Hair follicle dermal papilla cell (primary cell): ENCODE results near the gene NPM1. TPM values are rescaled to one million over a fixed set of nuclear protein-coding genes. Genes with fewer than 3 reads are reported as not detected.

Source experiments
- small RNA-seq: library from RNA; depleted of rRNA; stranded (forward); fragments of <200 nt; gene quantifications from one replicate; pipeline ENCODE3, GENCODE V24; 2012
- total RNA-seq: library from RNA; depleted of rRNA; stranded (reverse); fragments of >200 nt; gene quantifications from 2 replicates; pipeline ENCODE4 v1.2.3, GENCODE V29; 2012

The NPM1 gene, protein sequence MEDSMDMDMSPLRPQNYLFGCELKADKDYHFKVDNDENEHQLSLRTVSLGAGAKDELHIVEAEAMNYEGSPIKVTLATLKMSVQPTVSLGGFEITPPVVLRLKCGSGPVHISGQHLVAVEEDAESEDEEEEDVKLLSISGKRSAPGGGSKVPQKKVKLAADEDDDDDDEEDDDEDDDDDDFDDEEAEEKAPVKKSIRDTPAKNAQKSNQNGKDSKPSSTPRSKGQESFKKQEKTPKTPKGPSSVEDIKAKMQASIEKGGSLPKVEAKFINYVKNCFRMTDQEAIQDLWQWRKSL
- 589 and 757 TPM in 2 replicates for total RNA-seq

GRCh38 chr5:171387345-171387969, at the start of gene NPM1:
Gene NPM1, plus strand, starts transcription at chr5:171387849. Its CDS starts 100 bp downstream, at chr5:171387949.

DNA sequence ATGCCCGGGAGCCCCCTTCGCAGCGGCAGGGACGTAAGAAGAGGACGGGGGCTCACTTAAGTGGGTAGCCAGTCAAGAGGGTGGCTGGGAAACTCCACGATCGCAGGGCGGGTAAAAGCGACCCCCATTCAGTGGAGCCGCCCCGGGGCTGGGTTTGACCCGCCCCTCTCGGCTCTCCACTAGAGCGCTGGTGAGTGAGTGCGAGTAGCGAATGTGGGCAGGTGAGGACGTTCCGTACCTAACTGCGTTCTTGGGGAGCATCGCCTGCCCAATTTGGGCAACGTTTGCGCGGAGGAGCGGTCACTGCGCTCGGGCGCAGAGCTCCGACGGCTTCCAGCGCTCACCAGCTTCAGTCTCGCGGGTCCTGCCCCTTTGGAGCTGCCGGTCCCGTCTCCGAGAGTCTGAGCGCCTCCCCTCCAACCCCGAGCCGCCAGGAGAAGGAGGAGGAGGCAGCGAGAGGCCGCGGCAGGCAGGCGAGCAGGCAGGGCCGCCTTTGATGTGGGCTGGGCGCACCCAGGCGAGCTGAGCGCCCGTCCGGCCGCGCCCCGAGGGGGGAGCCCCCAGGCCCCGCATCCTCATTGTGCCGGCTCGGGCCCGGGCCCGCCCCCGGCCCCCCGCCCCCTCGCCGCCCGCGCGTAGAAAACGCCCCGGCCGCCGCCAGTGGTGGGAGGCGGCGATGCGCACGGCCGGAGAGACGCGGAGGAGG, 31.5 kb downstream of the NPM1 start, which contains the start of gene FGF18:
Gene FGF18 (plus strand): TSS at position 666 of the 706 bp plus-strand sequence. CDS start 553 bp downstream, outside the sequence.

Small RNAs within 50 kb of the gene (small RNA-seq; reads per million reads assigned to genes)
- not detected for gene AC091980.1
- not detected for gene MIR3912
- not detected for gene RN7SL339P
- gene SNORA70J = not detected

Other genes starting within 250 kb of the NPM1 start
- gene TLX3, start 78.6 kb upstream of the NPM1 start, total RNA-seq = not detected in 2 replicates
- 0.12 and 0.16 TPM in 2 replicates for gene FGF18, start 31.8 kb downstream of the NPM1 start, total RNA-seq